K562 (cell line): Measurements from ENCODE around the gene RFX7. TPM values are rescaled to one million over a fixed set of nuclear protein-coding genes. Genes with fewer than 3 reads are reported as not detected.

Source experiments
- ATAC-seq: fragments of 200-7000 bp; cut with Tn5 transposase; 3 replicates; pipeline ENCODE4 v1.9.1; 2020; ENCODE audit warnings: moderate library complexity
- BruUV-seq: library from RNA; stranded (reverse); fragments of 400-500 nt; replicated peaks from 2 replicates; lab custom pipeline; 2021; lab: Mats Ljungman, UMichigan
- CTCF ChIA-PET: fragments of 300-600 bp; formaldehyde crosslinking; extraction: SDS; loops from one replicate; lab custom pipeline; 2021; ENCODE audit warnings: low intra/inter-chr PET ratio; lab: Yijun Ruan, JAX
- POLR2A ChIA-PET: fragments of 300-600, 350-650 bp; sonication (Branson Sonifier 250); formaldehyde crosslinking; extraction: SDS; loops from one replicate; lab custom pipeline; 2021; ENCODE audit warnings: antibody characterized with exemption, inconsistent platforms; lab: Yijun Ruan, JAX
- DNase-seq, 4 experiments: peaks; one replicate each; pipeline versions ENCODE4 v3.0.0 to v3.0.0-alpha.2; 2011 to 2018; ENCODE audit warnings: low spot score in 3 of 4, mixed read lengths in 3 of 4; ENCODE audit errors: extremely low read depth in 1 of 4
- FAIRE-seq: peaks from 2 replicates; lab custom pipeline; 2011; peaks lifted over from hg19 to GRCh38; lab: Jason Lieb, UNC
- H2AFZ ChIP-seq: 2 replicates; pipeline ENCODE4 v1.6.0; 2011; ENCODE audit warnings: low read depth, low read length, control low read depth, inconsistent platforms
- H3K27ac ChIP-seq: fragments of 200-600 bp; 3 replicates; pipeline ENCODE4 v1.8.0; 2011; ENCODE audit warnings: low read depth, mild to moderate bottlenecking, control low read depth, inconsistent platforms, low read length, moderate library complexity, mixed read lengths; ENCODE audit errors: extremely low read depth
- H3K27me3 ChIP-seq, 2 experiments: fragments of 300-600 bp in 1 of 2; 2 replicates in 1 of 2; 3 replicates in 1 of 2; pipeline versions ENCODE4 v1.6.0 to v1.8.0; 2011; ENCODE audit warnings: inconsistent platforms in 2 of 2, low read length in 2 of 2, mild to moderate bottlenecking in 1 of 2, mixed read lengths in 1 of 2, moderate library complexity in 1 of 2; ENCODE audit not compliant: control insufficient read depth in 2 of 2, insufficient read depth in 2 of 2
- H3K36me3 ChIP-seq: fragments of 300-600 bp; 3 replicates; pipeline ENCODE4 v1.8.0; 2011; ENCODE audit warnings: mild to moderate bottlenecking, low read length, inconsistent platforms; ENCODE audit not compliant: control insufficient read depth, insufficient read depth
- H3K4me1 ChIP-seq, 2 experiments: fragments of 200-600 bp in 1 of 2; replicated peaks in 1 of 2; 2 replicates in 1 of 2; 3 replicates in 1 of 2; pipeline versions ENCODE4 v1.5.1 to v1.8.0; 2011; ENCODE audit warnings: inconsistent platforms in 2 of 2, low read length in 2 of 2, mild to moderate bottlenecking in 1 of 2, mixed read lengths in 1 of 2, moderate library complexity in 1 of 2; ENCODE audit not compliant: control insufficient read depth in 2 of 2, insufficient read depth in 2 of 2
- H3K4me2 ChIP-seq: 2 replicates; pipeline ENCODE4 v1.6.1; 2011; ENCODE audit warnings: low read length, control low read depth, inconsistent platforms, mixed read lengths; ENCODE audit not compliant: insufficient read depth
- H3K4me3 ChIP-seq: fragments of 200-600 bp; sonication (generic), shearing (Covaris generic); 2 replicates; pipeline ENCODE4 v1.5.1; 2016; ENCODE audit warnings: control low read depth, inconsistent platforms
- H3K79me2 ChIP-seq: fragments of 200-600 bp; 3 replicates; pipeline ENCODE4 v1.8.0; 2011; ENCODE audit warnings: low read length, inconsistent platforms; ENCODE audit not compliant: control insufficient read depth, insufficient read depth
- H3K9ac ChIP-seq, 2 experiments: 2 replicates each; pipeline versions ENCODE4 v1.6.0 to v1.6.1; 2011; ENCODE audit warnings: low read depth in 2 of 2, low read length in 2 of 2, control low read depth in 1 of 2, inconsistent platforms in 1 of 2, mild to moderate bottlenecking in 1 of 2, mixed read lengths in 1 of 2; ENCODE audit not compliant: insufficient read depth in 1 of 2
- H3K9me1 ChIP-seq: one replicate; pipeline ENCODE4 v1.6.0; 2011; ENCODE audit warnings: inconsistent platforms, mild to moderate bottlenecking, low read length, moderate library complexity; ENCODE audit not compliant: control insufficient read depth, insufficient read depth
- H3K9me3 ChIP-seq: replicated peaks from 2 replicates; pipeline ENCODE4 v1.5.1; 2011; ENCODE audit warnings: low read depth, low read length, inconsistent platforms; ENCODE audit not compliant: control insufficient read depth, insufficient read depth
- H4K20me1 ChIP-seq: replicated peaks from 2 replicates; pipeline ENCODE4 v1.6.1; 2011; ENCODE audit warnings: low read length, inconsistent platforms, mixed read lengths; ENCODE audit not compliant: control insufficient read depth, insufficient read depth
- ATF7 ChIP-seq: fragments of 450-650 bp; IDR thresholded peaks from 2 replicates; pipeline ENCODE4 v1.7.1; 2014; ENCODE audit warnings: mild to moderate bottlenecking, moderate library complexity
- CBFA2T2 ChIP-seq: fragments of 450-650 bp; conservative IDR thresholded peaks from 2 replicates; pipeline ENCODE4 v1.6.1; 2017; ENCODE audit warnings: mild to moderate bottlenecking
- CC2D1A ChIP-seq: fragments of 450-650 bp; IDR thresholded peaks from 2 replicates; pipeline ENCODE4 v1.6.1; 2017; ENCODE audit warnings: mild to moderate bottlenecking
- CEBPB ChIP-seq: fragments of 450-650 bp; IDR thresholded peaks from 2 replicates; pipeline ENCODE4 v1.6.1; 2016; ENCODE audit warnings: missing genetic modification characterization, missing compliant biosample characterization
- MCM3 ChIP-seq: fragments of 450-650 bp; IDR thresholded peaks from 2 replicates; pipeline ENCODE4 v1.6.1; 2016
- MIER1 ChIP-seq: fragments of 450-650 bp; IDR thresholded peaks from 2 replicates; pipeline ENCODE4 v1.6.1; 2016; ENCODE audit warnings: antibody characterized with exemption, mild to moderate bottlenecking, low read depth
- NCOA2 ChIP-seq, 2 experiments: fragments of 450-650 bp; IDR thresholded peaks; 2 replicates each; pipeline ENCODE4 v1.6.1; 2018; ENCODE audit warnings: mild to moderate bottlenecking in 2 of 2, moderate library complexity in 1 of 2; ENCODE audit not compliant: partially characterized antibody in 2 of 2
- NFIX ChIP-seq: fragments of 250-450 bp; sonication (Bioruptor Pico); IDR thresholded peaks from 2 replicates; pipeline ENCODE4 v1.4.0; 2020; ENCODE audit warnings: low read depth, mild to moderate bottlenecking, moderate library complexity
- TCF7 ChIP-seq: sonication (generic); IDR thresholded peaks from 2 replicates; pipeline ENCODE4 v1.6.1; 2016; ENCODE audit warnings: antibody characterized with exemption, borderline replicate concordance
- ZNF134 ChIP-seq: fragments of 250-450 bp; sonication (Bioruptor Pico); conservative IDR thresholded peaks from 2 replicates; pipeline ENCODE4 v1.4.0; 2020
- ZNF384 ChIP-seq: IDR thresholded peaks from 2 replicates; pipeline ENCODE4 v1.6.1; 2012; ENCODE audit warnings: low read depth, low read length, improper control_type of control experiment
- ZZZ3 ChIP-seq: fragments of 450-650 bp; IDR thresholded peaks from 2 replicates; pipeline ENCODE4 v1.6.1; 2016; ENCODE audit warnings: antibody characterized with exemption, mild to moderate bottlenecking, moderate library complexity
- WGBS: fragments of 100-300 bp; shearing (Covaris generic); methylation state at CpG from one replicate; pipeline ENCODE4 v1.1.6; 2016; ENCODE audit warnings: low coverage, mixed read lengths; ENCODE audit not compliant: insufficient coverage; ENCODE audit errors: missing lambda C conversion rate; 5-methylcytosine and 5-hydroxymethylcytosine counted together
- in situ Hi-C: fragments of 300-500 bp; cut with MboI; formaldehyde crosslinking; loops from 4 replicates; pipeline ENCODE4 v1.15.0; 2018; ENCODE audit warnings: inconsistent platforms, mixed read lengths
- intact Hi-C: fragments of 100-400 bp; cut with micrococcal nuclease; formaldehyde crosslinking; loops from 2 replicates; pipeline ENCODE4 v1.14.2; 2022
- polyA plus RNA-seq, 8 experiments: library from polyadenylated mRNA; depleted of rRNA in 4 of 8; stranded (reverse) in 5 of 8; unstranded in 3 of 8; fragments of >200 nt; fragmentation: Nextera tagmentation in 2 of 8; fragmentation: Illumina TruSeq in 1 of 8; extraction: Ambion mirVana in 2 of 8; extraction: Trizol in 1 of 8; gene quantifications; 2 replicates each; pipeline versions ENCODE4 v1.2.1 to v1.2.3, GENCODE V29; 2011 to 2014; ENCODE audit warnings: inconsistent platforms in 1 of 8, missing spikeins in 1 of 8
- total RNA-seq, 7 experiments: library from RNA; depleted of rRNA in 6 of 7; stranded (reverse); fragments of >200 nt in 6 of 7; fragmentation: Illumina TruSeq in 2 of 7; extraction: Trizol in 2 of 7; gene quantifications; 2 replicates each; pipeline versions ENCODE4 v1.2.1 to v1.2.3, GENCODE V29; 2011 to 2021; ENCODE audit warnings: low replicate concordance in 1 of 7
- TF ChIP-seq, protein P1 (sequence below): fragments of 450-650 bp; IDR thresholded peaks from 2 replicates; pipeline ENCODE4 v1.6.1; 2017; ENCODE audit warnings: antibody characterized with exemption, mild to moderate bottlenecking
- TF ChIP-seq, protein P2 (sequence below): sonication (generic); formaldehyde crosslinking; IDR thresholded peaks from 2 replicates; pipeline ENCODE4 v1.8.1; 2023; ENCODE audit warnings: missing genetic modification reagents, mild to moderate bottlenecking, borderline replicate concordance

RFX7 gene
- total and polyA plus RNA-seq, 9 of the 15 experiments (the other 6 are each of a cell fraction or from before 2014, with no cell fraction given) = 2.4 to 17.9 (median 6.3) TPM

DNA sequence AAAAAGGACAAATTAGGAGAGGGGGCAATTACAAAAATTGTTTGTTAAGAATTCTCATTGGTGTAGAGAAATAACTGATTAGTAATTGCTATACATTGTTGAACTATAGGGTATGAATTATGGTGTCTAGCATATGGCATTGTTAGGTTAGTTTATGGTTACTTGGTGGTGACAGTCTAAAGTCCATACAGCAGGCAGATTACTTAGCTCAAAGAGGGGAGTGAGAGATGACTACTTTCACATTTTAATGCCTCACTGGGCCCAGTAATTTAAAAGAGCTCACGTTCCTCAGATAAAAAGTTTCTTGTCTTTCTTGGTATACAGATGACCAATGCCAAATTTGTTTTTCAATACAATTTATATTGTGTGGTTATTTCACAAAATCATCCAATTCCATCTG is 137.8 kb downstream of the RFX7 start (continued):
- TF ChIP-seq, protein P1, sequence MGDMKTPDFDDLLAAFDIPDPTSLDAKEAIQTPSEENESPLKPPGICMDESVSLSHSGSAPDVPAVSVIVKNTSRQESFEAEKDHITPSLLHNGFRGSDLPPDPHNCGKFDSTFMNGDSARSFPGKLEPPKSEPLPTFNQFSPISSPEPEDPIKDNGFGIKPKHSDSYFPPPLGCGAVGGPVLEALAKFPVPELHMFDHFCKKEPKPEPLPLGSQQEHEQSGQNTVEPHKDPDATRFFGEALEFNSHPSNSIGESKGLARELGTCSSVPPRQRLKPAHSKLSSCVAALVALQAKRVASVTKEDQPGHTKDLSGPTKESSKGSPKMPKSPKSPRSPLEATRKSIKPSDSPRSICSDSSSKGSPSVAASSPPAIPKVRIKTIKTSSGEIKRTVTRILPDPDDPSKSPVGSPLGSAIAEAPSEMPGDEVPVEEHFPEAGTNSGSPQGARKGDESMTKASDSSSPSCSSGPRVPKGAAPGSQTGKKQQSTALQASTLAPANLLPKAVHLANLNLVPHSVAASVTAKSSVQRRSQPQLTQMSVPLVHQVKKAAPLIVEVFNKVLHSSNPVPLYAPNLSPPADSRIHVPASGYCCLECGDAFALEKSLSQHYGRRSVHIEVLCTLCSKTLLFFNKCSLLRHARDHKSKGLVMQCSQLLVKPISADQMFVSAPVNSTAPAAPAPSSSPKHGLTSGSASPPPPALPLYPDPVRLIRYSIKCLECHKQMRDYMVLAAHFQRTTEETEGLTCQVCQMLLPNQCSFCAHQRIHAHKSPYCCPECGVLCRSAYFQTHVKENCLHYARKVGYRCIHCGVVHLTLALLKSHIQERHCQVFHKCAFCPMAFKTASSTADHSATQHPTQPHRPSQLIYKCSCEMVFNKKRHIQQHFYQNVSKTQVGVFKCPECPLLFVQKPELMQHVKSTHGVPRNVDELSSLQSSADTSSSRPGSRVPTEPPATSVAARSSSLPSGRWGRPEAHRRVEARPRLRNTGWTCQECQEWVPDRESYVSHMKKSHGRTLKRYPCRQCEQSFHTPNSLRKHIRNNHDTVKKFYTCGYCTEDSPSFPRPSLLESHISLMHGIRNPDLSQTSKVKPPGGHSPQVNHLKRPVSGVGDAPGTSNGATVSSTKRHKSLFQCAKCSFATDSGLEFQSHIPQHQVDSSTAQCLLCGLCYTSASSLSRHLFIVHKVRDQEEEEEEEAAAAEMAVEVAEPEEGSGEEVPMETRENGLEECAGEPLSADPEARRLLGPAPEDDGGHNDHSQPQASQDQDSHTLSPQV = no peak
- TF ChIP-seq CBFA2T2 (no peak), NFIX (CRISPR knock-in tag) (no peak)

DNA sequence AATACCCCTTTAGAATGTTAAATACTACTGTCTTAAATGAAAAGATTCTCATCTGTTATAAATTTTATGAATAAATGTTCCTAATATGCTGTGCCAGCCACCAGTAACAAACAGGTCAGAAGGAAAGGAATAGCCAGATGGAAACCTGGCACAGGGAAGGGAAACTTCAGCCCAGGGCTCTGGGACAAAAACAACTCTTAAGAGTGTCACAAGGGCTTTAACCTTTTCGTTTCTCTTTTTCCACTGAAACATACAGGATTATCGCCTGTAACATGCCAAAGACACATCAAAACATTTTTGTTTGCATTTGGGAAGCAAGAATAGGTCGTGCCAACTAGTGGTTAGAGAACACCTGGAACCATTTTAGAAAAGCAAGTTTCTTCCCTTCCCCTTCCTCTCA is 141.2 kb downstream of the RFX7 start:
- no TSS peak for BruUV-seq
- H3K36me3 ChIP-seq = peaks cover 38% of the 10 kb centered on the region; the same call in 2 of the 3 replicates
- no peaks in the 10 kb centered on the region for H3K27me3 ChIP-seq
- H3K9me3 ChIP-seq = no peaks in the 10 kb centered on the region
- intact Hi-C loops = no loop called here
- H3K79me2 ChIP-seq = no peaks in the 10 kb centered on the region
- no peak overlapping the region for H3K27ac ChIP-seq
- no peak overlapping the region for H3K4me2 ChIP-seq
- H3K4me1 ChIP-seq = no peaks in the 10 kb centered on the region
- POLR2A ChIA-PET = no interaction called here
- H3K9ac ChIP-seq = no peak overlapping the region
- H2AFZ ChIP-seq = no peak overlapping the region
- FAIRE-seq (no peak), ATAC-seq (no peak), DNase-seq (no peak)
- no peaks in the 10 kb centered on the region for H4K20me1 ChIP-seq
- no peaks in the 10 kb centered on the region for H3K9me1 ChIP-seq
- WGBS = 74% methylated on average over 3 of the region's 3 CpGs
- no peak overlapping the region for H3K4me3 ChIP-seq
- CTCF ChIA-PET = no interaction called here
- in situ Hi-C loops = no loop called here
- no peak for TF ChIP-seq ZNF384
- no peak for TF ChIP-seq MCM3
- TF ChIP-seq NCOA2 (IDR thresholded peaks at IDR 0.05; ENCODE audit: partially characterized antibody in 2 of 2) = no peak
- no peak for TF ChIP-seq CEBPB (tag)
- TF ChIP-seq ZNF134 = no peak
- TF ChIP-seq CC2D1A = no peak
- no peak for TF ChIP-seq MIER1
- no peak for TF ChIP-seq ZZZ3
- TF ChIP-seq TCF7 = no peak
- no peak for TF ChIP-seq ATF7
- TF ChIP-seq, protein P2, sequence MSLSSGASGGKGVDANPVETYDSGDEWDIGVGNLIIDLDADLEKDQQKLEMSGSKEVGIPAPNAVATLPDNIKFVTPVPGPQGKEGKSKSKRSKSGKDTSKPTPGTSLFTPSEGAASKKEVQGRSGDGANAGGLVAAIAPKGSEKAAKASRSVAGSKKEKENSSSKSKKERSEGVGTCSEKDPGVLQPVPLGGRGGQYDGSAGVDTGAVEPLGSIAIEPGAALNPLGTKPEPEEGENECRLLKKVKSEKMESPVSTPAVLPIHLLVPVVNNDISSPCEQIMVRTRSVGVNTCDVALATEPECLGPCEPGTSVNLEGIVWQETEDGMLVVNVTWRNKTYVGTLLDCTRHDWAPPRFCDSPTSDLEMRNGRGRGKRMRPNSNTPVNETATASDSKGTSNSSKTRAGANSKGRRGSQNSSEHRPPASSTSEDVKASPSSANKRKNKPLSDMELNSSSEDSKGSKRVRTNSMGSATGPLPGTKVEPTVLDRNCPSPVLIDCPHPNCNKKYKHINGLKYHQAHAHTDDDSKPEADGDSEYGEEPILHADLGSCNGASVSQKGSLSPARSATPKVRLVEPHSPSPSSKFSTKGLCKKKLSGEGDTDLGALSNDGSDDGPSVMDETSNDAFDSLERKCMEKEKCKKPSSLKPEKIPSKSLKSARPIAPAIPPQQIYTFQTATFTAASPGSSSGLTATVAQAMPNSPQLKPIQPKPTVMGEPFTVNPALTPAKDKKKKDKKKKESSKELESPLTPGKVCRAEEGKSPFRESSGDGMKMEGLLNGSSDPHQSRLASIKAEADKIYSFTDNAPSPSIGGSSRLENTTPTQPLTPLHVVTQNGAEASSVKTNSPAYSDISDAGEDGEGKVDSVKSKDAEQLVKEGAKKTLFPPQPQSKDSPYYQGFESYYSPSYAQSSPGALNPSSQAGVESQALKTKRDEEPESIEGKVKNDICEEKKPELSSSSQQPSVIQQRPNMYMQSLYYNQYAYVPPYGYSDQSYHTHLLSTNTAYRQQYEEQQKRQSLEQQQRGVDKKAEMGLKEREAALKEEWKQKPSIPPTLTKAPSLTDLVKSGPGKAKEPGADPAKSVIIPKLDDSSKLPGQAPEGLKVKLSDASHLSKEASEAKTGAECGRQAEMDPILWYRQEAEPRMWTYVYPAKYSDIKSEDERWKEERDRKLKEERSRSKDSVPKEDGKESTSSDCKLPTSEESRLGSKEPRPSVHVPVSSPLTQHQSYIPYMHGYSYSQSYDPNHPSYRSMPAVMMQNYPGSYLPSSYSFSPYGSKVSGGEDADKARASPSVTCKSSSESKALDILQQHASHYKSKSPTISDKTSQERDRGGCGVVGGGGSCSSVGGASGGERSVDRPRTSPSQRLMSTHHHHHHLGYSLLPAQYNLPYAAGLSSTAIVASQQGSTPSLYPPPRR (CRISPR knock-in tag) = no peak
